ENCODE data around the gene LCN15.
"Not testable (repeated sequence)": the region's sequence is repeated elsewhere in the genome, so short reads cannot be mapped to it uniquely, and the experiment has no call there.

The LCN15 gene

GRCh38 chr9:136756836-136757235 is 7.5 kb downstream of the LCN15 start:
- no peaks in the 10 kb centered on the region for H3K27me3 Mint-ChIP-seq

DNA sequence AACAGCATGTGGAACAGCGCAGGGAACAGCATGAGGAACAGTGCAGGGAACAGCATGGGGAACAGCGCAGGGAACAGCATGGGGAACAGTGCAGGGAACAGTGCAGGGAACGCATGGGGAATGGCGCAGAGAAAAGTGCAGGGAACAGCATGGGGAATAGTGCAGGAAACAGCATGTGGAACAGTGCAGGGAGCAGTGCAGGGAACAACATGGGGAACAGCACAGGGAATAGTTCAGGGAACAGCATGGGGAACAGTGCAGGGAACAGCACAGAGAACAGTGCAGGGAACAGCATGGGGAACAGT is 8.2 kb downstream of the LCN15 start:
- H3K9me3 Mint-ChIP-seq, result peaks cover 18% of the 10 kb centered on the region
- no peak for ATAC-seq
- H3K27me3 Mint-ChIP-seq, result no peaks in the 10 kb centered on the region
- H3K4me3 Mint-ChIP-seq, result no peak overlapping the region
- H3K36me3 Mint-ChIP-seq, result peaks cover 15% of the 10 kb centered on the region
- H3K27ac Mint-ChIP-seq, result no peak overlapping the region
- peaks cover 27% of the 10 kb centered on the region for H3K4me1 Mint-ChIP-seq

More at GRCh38 chr9:136756836-136757235, 7.5 kb downstream of the LCN15 start:
- Mint-ChIP-seq H3K36me3 (peaks cover 15% of the 10 kb centered on the region), H3K4me3 (no peak overlapping the region), H3K4me1 (peaks cover 29% of the 10 kb centered on the region), H3K9me3 (peaks cover 15% of the 10 kb centered on the region), H3K27ac (peak overlapping the region; percentile 53)
- no peak for ATAC-seq

DNA sequence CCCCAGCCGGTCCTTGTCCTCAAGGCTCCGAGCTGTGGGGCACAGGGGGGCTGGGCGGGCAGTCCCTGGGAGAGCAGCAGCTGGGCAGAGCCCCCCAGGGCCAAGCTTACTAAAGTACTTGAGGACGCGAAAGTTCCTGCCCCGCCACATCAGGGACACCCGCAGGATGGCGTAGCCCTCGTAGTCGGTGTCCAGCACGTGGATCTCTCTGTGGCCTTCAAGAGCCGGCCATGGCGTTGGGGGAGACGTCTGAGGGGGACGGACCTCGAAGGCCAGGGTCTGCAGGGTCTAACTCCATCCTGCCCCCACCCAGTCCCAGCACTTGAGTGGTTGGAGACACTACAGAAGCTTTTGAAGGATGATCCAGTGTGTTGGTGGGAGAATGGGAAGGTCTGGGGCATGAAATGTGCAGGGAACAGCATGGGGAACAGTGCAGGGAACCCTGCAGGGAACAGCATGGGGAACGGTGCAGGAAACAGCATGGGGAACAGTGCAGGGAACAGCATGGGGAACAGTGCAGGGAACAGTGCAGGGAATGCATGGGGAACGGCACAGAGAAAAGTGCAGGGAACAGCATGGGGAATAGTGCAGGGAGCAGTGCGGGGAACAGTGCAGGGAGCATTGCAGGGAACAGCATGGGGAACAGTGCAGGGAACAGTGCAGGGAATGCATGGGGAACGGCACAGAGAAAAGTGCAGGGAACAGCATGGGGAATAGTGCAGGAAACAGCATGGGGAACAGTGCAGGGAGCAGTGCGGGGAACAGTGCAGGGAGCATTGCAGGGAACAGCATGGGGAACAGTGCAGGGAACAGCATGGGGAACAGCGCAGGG is 8.8 kb downstream of the LCN15 start:
- Mint-ChIP-seq H3K36me3 (peaks cover 15% of the 10 kb centered on the region), H3K9me3 (peaks cover 24% of the 10 kb centered on the region), H3K4me1 (peaks cover 27% of the 10 kb centered on the region)
- not testable (repeated sequence) for H3K27ac Mint-ChIP-seq, H3K27me3 Mint-ChIP-seq, H3K4me3 Mint-ChIP-seq, ATAC-seq

GRCh38 chr9:136754626-136755301 is 9.6 kb downstream of the LCN15 start:
- ATAC-seq, result no peak
- Mint-ChIP-seq H3K36me3 (peaks cover 15% of the 10 kb centered on the region), H3K4me1 (peaks cover 27% of the 10 kb centered on the region), H3K9me3 (peaks cover 24% of the 10 kb centered on the region), H3K27me3 (no peaks in the 10 kb centered on the region), H3K27ac (no peak overlapping the region), H3K4me3 (no peak overlapping the region)

DNA sequence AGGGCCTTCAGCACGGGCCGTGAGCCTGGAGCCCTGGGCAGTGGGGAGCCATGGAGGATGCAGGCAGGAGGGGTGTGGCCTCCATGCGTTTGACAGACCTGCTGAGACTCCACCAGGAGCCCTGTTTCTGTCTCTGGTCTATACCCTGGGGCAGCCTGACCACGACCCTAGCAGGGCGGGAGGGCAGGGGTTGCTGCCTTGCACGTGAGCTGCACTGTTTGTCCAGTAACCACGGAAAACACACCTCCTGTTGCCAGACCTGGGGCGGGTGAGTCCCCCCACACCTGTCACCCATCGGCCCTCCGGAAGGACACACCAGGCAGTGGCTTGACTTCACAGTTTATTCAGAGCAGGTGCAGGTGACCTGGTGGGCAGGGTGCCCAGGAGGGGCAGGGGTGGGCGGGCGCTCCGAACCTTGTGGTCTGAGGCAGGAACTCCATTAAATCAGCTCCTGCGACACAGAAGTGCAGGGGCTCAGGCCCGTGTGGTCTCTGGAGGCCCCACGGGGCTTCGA is 10.2 kb downstream of the LCN15 start:
- H3K36me3 Mint-ChIP-seq, result peaks cover 15% of the 10 kb centered on the region
- peaks cover 24% of the 10 kb centered on the region for H3K9me3 Mint-ChIP-seq
- no peaks in the 10 kb centered on the region for H3K27me3 Mint-ChIP-seq
- ATAC-seq, result peak; percentile 0
- H3K4me1 Mint-ChIP-seq, result peaks cover 28% of the 10 kb centered on the region
- H3K4me3 Mint-ChIP-seq, result no peak overlapping the region
- no peak overlapping the region for H3K27ac Mint-ChIP-seq

GRCh38 chr9:136753371-136754058 is 10.8 kb downstream of the LCN15 start:
- Mint-ChIP-seq H3K4me1 (peaks cover 34% of the 10 kb centered on the region), H3K4me3 (no peak overlapping the region), H3K36me3 (peaks cover 15% of the 10 kb centered on the region), H3K9me3 (peaks cover 24% of the 10 kb centered on the region), H3K27me3 (no peaks in the 10 kb centered on the region), H3K27ac (no peak overlapping the region)
- ATAC-seq, result no peak

DNA sequence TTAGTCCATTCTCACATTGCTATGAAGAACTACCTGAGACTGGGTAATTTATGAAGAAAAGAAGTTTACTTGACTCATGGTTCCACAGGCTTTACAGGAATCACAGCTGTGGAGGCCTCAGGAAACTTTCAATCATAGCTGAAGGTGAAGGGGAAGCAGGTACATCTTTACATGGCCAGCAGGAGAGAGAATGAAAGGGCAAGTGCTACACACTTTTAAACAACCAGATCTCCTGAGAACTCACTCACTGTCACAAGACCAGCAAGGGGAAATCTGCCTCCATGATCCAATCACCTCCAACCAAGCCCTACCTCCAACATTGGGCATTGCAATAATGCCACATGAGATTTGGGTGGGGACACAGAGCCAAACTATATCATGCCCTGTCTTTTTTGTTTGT is 12.5 kb downstream of the LCN15 start:
- no peaks in the 10 kb centered on the region for H3K27me3 Mint-ChIP-seq

DNA sequence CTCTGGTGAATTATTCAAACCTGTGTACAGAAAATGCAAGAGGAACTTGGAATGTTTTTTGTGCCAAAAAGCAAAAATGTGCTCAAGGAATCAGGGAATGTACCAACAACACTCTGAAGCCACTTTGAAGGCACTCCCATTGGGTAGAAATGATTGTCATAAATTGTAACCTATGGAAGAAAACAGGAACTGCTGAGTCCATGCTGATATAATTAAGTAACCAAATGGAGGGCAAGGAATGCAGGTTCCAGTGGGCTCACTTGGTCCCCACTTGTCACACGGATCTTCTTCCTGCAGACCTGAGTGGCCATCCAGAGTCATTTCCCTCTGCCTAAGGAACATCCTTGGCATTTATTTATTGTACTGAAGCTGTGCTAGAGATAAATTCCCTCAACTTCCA is 13.1 kb downstream of the LCN15 start:
- no peak overlapping the region for H3K4me3 Mint-ChIP-seq
- no peaks in the 10 kb centered on the region for H3K27me3 Mint-ChIP-seq
- peaks cover 46% of the 10 kb centered on the region for H3K4me1 Mint-ChIP-seq
- ATAC-seq, result no peak
- peaks cover 24% of the 10 kb centered on the region for H3K9me3 Mint-ChIP-seq
- peaks cover 15% of the 10 kb centered on the region for H3K36me3 Mint-ChIP-seq
- H3K27ac Mint-ChIP-seq, result peak overlapping the region; percentile 86

More for the DNA sequence above, 12.5 kb downstream of the LCN15 start:
- Mint-ChIP-seq H3K36me3 (peaks cover 15% of the 10 kb centered on the region), H3K27ac (no peak overlapping the region), H3K4me1 (peaks cover 44% of the 10 kb centered on the region), H3K9me3 (peaks cover 24% of the 10 kb centered on the region), H3K4me3 (no peak overlapping the region)
- no peak for ATAC-seq

DNA sequence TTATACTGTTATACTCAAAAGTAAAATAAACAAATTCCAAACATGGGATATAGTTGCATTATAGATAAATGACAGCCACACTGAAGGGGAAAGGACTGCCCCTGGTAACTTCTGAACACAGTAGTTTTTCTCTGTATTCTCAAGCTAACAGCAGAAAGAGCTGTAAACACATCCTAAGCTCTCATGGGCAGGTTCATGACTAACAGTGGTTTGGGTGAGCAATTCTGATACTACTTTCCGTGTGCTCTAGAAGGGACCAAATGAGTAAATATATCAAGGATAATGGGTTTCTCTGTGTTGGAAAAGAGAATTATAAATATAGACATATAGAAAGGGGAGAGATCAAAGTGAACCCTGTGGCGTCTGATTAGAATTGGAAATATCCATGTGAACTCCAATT is 13.8 kb downstream of the LCN15 start:
- Mint-ChIP-seq H3K36me3 (peaks cover 11% of the 10 kb centered on the region), H3K27ac (peak overlapping the region; percentile 86), H3K4me1 (peaks cover 46% of the 10 kb centered on the region), H3K9me3 (peaks cover 17% of the 10 kb centered on the region), H3K4me3 (no peak overlapping the region), H3K27me3 (no peaks in the 10 kb centered on the region)
- peak; percentile 56 for ATAC-seq

- ATAC-seq, result peak; percentile 14
- Mint-ChIP-seq H3K4me3 (peak overlapping the region; percentile 11), H3K9me3 (peaks cover 14% of the 10 kb centered on the region), H3K4me1 (peaks cover 50% of the 10 kb centered on the region), H3K36me3 (peaks cover 8% of the 10 kb centered on the region), H3K27me3 (no peaks in the 10 kb centered on the region), H3K27ac (peak overlapping the region; percentile 86)
Measured at GRCh38 chr9:136748666-136749611, 15.4 kb downstream of the LCN15 start.

DNA sequence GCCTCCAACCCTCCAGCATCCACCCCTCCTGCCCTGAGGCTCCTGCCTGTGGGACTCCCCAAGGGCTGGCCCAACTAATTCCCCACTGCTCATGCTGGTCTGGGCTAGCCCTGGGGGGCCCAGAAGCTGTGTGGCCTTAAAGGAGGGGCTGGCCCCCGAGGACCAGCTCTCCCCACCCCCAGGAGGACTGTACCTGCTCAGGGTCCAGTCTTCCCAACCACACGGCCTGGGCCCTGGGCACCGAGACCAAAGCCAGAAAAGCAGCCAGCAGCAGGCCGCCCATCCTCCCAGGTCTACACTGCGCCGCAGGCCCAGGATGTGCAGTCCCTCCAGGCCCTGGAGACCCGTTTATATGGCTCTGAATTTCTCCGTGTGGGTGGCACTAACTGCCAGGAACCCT is 16.1 kb downstream of the LCN15 start, which contains the start of gene LCN6:
Gene LCN6, minus strand, starts transcription at position 325 of the 400 bp plus-strand sequence. Its CDS starts 42 bp downstream, at position 283.
- Mint-ChIP-seq H3K4me1 (peaks cover 57% of the 10 kb centered on the region), H3K9me3 (peaks cover 14% of the 10 kb centered on the region), H3K27ac (peak within 1 kb of the TSS; percentile 86), H3K36me3 (peaks cover 8% of the 10 kb centered on the region), H3K4me3 (peak within 1 kb of the TSS; percentile 11), H3K27me3 (no peaks in the 10 kb centered on the region)
- ATAC-seq, result no peak

DNA sequence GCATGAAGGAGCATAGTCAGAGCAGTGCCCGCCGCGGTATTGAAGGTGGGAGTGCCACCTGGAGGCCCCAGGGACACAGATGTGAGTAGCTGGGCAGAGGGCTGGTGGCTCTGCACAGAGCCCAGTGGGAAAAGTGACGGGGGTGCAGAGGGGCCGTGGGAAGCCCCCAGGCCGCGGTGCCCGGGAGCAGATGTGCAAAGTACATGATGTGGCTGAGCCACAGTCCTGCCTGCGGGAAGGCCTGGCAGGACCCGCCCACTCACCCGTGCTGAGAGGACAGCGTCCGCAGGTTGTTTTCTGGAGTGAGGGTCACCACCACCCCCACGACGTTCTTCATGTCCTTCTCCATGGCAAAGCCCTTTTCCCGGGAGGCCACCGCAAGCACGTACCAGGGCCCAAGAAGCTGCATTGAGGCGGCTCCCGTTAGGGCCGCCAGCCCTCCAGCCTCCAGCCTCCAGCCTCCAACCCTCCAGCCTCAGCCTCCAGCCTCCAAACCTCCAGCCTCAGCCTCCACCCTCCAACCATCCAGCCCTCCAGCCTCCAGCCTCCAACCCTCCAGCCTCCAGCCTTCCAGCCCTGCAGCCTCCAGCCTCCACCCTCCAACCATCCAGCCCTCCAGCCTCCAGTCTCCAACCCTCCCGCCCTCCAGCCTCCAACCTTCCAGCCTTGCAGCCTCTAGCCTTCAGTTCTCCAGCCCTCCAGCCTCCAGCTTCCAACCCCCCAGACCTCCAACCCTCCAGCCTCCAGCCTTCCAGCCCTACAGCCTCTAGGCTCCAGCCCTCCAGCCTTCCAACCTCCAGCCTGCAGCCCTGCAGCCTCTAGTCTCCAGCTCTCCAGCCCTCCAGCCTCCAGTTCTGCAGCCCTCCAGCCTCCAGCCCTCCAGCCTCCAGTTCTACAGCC is 16.9 kb downstream of the LCN15 start:
- Mint-ChIP-seq H3K9me3 (peaks cover 11% of the 10 kb centered on the region), H3K36me3 (peaks cover 3% of the 10 kb centered on the region), H3K4me3 (no peak overlapping the region), H3K4me1 (peaks cover 65% of the 10 kb centered on the region), H3K27ac (peak overlapping the region; percentile 86), H3K27me3 (no peaks in the 10 kb centered on the region)
- ATAC-seq, result no peak

DNA sequence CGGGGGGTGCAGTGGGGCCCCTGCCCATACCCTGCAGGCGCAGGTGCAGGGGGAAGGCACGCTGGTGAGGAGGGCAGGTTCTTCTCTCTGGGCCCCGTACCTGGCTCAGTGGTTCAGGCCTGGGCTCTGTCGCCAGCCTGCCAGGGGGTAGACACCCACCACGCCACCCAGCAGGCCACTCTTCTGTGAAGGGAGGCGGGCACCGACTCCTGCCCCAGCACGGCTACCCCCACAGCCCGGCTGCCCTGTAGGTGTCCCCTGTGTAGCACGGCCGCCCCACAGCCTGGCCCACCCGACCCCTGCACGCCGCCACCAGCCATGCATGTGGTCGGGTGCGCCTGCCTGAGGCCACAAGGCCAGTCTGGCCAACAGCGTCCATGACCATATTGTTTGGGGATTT is 17.7 kb downstream of the LCN15 start:
- no peak overlapping the region for H3K4me3 Mint-ChIP-seq
- H3K4me1 Mint-ChIP-seq, result peaks cover 73% of the 10 kb centered on the region
- no peak for ATAC-seq
- peak overlapping the region; percentile 46 for H3K27ac Mint-ChIP-seq
- peaks cover 7% of the 10 kb centered on the region for H3K9me3 Mint-ChIP-seq
- H3K36me3 Mint-ChIP-seq, result no peaks in the 10 kb centered on the region
- no peaks in the 10 kb centered on the region for H3K27me3 Mint-ChIP-seq

DNA sequence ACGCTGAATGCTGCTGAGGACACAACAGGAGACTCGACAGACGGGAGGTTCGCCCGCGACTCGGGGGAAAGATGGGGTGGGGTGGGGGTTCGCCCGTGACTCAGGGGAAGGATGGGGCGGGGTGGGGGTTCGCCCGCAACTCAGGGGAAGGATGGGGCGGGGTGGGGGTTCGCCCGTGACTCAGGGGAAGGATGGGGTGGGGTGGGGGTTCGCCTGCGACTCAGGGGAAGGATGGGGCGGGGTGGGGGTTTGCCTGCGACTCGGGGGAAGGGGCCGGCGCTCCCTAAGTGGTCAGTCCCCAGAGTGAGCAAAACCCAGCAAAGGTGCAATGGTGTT is 18.2 kb downstream of the LCN15 start:
- Mint-ChIP-seq H3K4me1 (peaks cover 77% of the 10 kb centered on the region), H3K36me3 (no peaks in the 10 kb centered on the region), H3K4me3 (no peak overlapping the region), H3K9me3 (peaks cover 6% of the 10 kb centered on the region), H3K27me3 (no peaks in the 10 kb centered on the region), H3K27ac (no peak overlapping the region)
- no peak for ATAC-seq

All from stimulated activated memory B cell treated with anti-CD40 and anti-IgM and Interleukin-4, amounts not matched to agents 10 μg/mL and 1 μg/mL and 100 μg/mL, for 72 hours (primary cell).